Kidney capillary endothelial cell (primary cell): ENCODE measurements around the gene PHACTR2.
"Not testable (repeated sequence)": the region's sequence is repeated elsewhere in the genome, so short reads cannot be mapped to it uniquely, and the experiment has no call there.

Source experiments
- DNase-seq: peaks from one replicate; pipeline ENCODE4 v3.0.0-alpha.2; 2018; ENCODE audit warnings: low spot score

Gene PHACTR2

GRCh38 chr6:143864234-143864633 is 186.5 kb downstream of the PHACTR2 start, which contains the start of gene ZC2HC1B:
TSS of gene ZC2HC1B (plus strand) at chr6:143864474. CDS start at chr6:143864540, 66 bp downstream.
- DNase-seq: no peak

DNA sequence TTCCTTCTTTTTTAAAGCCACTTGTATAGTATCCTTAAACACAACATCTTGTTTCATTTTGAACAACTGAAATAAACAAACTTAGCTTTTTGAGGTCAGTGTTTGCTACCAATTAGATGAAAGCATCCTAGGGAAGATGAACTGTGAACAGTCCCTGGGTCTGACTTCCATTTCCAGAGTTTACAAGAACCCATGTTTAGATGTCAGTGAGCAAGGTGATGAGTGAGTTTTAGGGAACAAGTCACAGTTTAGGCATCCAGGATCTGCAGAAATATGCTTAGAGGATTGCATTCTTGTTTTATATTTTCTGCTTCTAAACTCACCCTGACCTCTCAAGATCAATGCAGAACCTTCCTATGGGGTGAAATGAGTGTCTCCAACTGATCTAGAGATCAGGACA is 189.5 kb downstream of the PHACTR2 start:
- no peak for DNase-seq

DNA sequence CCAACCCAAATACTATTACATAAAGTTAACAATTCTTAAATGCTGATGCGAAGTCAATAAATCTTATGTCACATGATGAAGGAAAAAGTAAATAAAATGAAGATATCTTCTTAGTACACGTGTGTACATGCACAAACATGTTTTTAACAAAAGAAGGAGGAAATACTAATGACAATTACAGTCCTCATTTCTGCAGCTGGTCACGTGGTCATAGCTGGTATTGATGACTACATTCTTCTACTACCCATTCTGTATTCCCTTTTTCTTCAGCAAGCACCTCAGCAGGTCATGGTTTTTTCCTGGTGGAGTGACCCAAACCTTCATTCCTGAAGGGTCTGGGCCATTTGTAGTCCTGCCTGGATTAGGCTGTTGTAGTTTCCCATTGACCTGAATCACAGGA is 191.0 kb downstream of the PHACTR2 start:
- not testable (repeated sequence) for DNase-seq

DNA sequence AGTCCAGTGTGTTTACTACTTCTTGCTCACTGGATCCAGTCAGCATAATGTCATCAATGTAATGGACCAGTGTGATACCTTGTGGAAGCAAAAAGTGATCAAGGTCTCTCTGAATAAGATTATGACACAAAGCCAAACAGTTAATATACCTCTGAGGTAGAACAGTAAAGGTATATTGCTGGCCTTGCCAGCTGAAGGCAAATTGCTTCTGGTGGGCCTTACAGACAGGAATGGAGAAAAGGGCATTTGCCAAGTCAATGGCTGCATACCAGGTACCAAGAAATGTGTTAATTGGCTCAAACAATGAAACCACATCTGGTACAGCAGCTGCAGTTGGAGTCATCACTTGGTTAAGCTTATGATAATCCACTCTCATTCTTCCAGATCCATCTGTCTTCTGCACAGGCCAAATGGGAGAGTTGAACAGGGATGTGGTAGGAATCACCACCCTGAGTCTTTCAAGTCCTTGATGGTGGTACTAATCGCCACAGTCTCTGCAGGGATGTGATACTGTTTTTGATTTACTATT is 193.5 kb downstream of the PHACTR2 start:
- not testable (repeated sequence) for DNase-seq

GRCh38 chr6:143872201-143872600 is 194.4 kb downstream of the PHACTR2 start:
- DNase-seq: no peak

GRCh38 chr6:143873600-143873999 is 195.8 kb downstream of the PHACTR2 start:
- DNase-seq: not testable (repeated sequence)

GRCh38 chr6:143874503-143874902 is 196.7 kb downstream of the PHACTR2 start:
- DNase-seq: not testable (repeated sequence)

DNA sequence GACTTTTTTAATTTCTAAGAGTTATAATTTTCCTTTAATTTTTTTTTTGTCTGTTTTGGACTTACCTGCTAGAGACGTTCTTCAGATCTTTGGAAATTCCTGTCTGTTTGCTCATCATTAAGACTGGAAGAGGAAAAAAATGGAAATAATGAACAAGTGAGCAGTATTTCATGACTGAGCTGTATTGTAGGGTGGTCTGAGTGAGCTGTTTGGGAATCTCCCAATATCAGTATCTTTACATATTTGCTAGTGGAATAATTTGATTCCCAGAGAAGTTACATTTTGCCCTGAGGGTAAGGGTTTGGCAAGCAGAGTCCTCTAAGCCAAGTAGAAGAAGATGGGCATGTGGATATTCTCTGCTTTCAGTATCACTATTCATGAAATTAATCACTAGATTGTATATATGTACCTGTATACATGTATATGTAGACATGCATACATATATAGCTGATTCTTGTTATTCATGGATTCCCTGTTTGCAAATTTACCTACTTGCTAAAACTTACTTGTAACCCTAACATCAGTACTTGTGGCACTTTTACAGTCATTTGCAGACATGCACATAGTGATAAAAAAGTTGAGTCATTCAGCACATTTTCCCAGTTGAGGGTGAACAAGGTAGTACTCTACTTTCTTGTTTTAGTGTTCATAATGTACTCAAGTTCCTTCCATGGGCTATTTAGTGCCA is 200.0 kb downstream of the PHACTR2 start:
- no peak for DNase-seq

- no peak for DNase-seq
Measured at GRCh38 chr6:143878272-143878760, 200.6 kb downstream of the PHACTR2 start.

DNA sequence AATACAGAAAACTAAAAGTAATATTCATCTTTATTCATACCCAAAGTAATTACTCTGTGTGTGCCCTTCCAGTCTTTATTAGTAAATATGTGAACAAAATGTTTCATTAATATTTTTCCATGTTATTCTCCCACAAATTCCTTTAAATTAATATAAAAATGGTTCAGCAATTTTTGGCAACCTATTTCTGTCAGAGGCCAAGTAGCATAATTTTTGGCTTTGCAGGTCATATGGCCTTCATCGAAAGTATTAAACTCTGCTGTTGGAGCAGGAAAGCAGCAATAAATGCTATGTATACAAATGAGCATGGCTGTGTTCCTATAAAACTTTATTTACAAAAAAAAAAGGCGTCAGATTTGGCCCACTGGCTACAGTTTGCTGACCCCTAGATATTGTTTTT is 202.6 kb downstream of the PHACTR2 start:
- DNase-seq: no peak
